Measurements from ENCODE around the gene KRT33B.

DNA sequence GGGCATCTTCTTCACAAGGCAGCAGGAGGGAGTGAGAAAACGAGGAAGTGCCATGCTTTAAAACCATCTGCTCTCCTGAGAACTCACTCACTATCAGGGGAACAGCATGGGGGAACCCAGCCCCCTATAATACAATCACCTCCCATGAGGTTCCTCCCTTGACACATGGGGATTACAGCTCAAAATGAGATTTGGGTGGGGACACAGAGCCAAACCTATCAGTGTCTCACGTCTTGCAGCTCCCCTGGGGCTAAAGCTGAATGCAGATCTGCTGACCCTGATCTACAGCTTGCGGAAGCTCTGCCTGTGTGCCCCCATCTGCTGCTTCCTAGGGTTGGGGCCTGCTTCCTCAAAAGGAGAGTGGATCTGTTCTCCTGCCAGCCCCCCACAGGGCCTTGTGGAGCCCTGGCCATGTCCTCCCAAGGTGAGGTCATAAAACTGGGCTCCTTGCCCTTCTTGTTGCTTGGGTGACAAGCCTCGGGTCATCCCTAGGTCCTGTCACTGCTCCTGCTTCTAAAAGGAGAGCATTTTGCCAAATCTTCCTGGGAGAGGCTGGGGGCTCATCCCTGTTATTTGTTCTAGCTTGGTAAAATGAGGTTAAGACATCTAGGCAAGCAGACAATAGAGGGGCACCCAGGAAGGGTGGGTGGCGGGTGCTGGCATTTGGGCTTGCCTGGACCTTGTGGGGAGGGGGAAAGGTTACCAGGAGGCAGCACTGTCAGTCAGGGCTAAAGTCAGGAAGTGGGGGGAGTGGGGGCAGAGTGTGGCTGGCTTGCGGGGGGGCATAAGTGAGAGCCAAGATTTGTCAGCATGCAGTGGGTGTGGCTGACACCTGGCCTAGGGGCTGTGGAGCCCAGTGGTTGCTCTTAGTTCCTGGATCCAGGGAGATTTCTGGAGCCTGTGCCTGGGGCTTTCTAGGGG, 35.0 kb downstream of the KRT33B start:
- TF ChIP-seq, protein P1, sequence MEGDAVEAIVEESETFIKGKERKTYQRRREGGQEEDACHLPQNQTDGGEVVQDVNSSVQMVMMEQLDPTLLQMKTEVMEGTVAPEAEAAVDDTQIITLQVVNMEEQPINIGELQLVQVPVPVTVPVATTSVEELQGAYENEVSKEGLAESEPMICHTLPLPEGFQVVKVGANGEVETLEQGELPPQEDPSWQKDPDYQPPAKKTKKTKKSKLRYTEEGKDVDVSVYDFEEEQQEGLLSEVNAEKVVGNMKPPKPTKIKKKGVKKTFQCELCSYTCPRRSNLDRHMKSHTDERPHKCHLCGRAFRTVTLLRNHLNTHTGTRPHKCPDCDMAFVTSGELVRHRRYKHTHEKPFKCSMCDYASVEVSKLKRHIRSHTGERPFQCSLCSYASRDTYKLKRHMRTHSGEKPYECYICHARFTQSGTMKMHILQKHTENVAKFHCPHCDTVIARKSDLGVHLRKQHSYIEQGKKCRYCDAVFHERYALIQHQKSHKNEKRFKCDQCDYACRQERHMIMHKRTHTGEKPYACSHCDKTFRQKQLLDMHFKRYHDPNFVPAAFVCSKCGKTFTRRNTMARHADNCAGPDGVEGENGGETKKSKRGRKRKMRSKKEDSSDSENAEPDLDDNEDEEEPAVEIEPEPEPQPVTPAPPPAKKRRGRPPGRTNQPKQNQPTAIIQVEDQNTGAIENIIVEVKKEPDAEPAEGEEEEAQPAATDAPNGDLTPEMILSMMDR (IDR thresholded peaks at IDR 0.05): no peak
- no peak for TF ChIP-seq POLR2A (IDR thresholded peaks at IDR 0.05)

All from heart left ventricle (tissue), 13 donors.